ENCODE results near the gene EXOC3L4.

The EXOC3L4 gene

GRCh38 chr14:103134919-103135318 lies 40.4 kb downstream of the EXOC3L4 start:
- Histone ChIP-seq H4K20me1 (ENCODE audit: insufficient read depth, low read length) (no peaks in the 10 kb centered on the region), H3K4me1 (ENCODE audit: low read length) (no peaks in the 10 kb centered on the region), H3K27me3 (ENCODE audit: low read depth, low read length) (no peaks in the 10 kb centered on the region), H3K27ac (ENCODE audit: low read length) (no peak overlapping the region), H2AFZ (ENCODE audit: low read depth, low read length) (no peak overlapping the region), H3K9ac (ENCODE audit: low read length) (no peak overlapping the region), H3K4me2 (ENCODE audit: low read length) (no peak overlapping the region), H3K36me3 (replicated peaks; ENCODE audit: low read depth, low read length) (no peaks in the 10 kb centered on the region), H3K4me3 (ENCODE audit: low read length) (no peak overlapping the region), H3K9me3 (ENCODE audit: insufficient read depth, low read length) (no peaks in the 10 kb centered on the region), H3K79me2 (ENCODE audit: low read length) (no peaks in the 10 kb centered on the region)
- TF ChIP-seq EZH2phosphoT487 (IDR thresholded peaks at IDR 0.05; ENCODE audit: low read depth) (no peak), CTCF (IDR thresholded peaks at IDR 0.05; ENCODE audit: low read depth, low read length) (no peak)

GRCh38 chr14:103135333-103136260 lies 41.1 kb downstream of the EXOC3L4 start:
- Histone ChIP-seq H3K4me1 (ENCODE audit: low read length) (peaks cover 5% of the 10 kb centered on the region), H3K27ac (ENCODE audit: low read length) (no peak overlapping the region), H4K20me1 (ENCODE audit: insufficient read depth, low read length) (no peaks in the 10 kb centered on the region), H3K27me3 (ENCODE audit: low read depth, low read length) (no peaks in the 10 kb centered on the region), H3K9ac (ENCODE audit: low read length) (no peak overlapping the region), H3K4me2 (ENCODE audit: low read length) (no peak overlapping the region), H2AFZ (ENCODE audit: low read depth, low read length) (no peak overlapping the region), H3K4me3 (ENCODE audit: low read length) (no peak overlapping the region), H3K9me3 (ENCODE audit: insufficient read depth, low read length) (no peaks in the 10 kb centered on the region), H3K36me3 (replicated peaks; ENCODE audit: low read depth, low read length) (no peaks in the 10 kb centered on the region), H3K79me2 (ENCODE audit: low read length) (no peaks in the 10 kb centered on the region)
- TF ChIP-seq CTCF (IDR thresholded peaks at IDR 0.05; ENCODE audit: low read depth, low read length) (no peak), EZH2phosphoT487 (IDR thresholded peaks at IDR 0.05; ENCODE audit: low read depth) (no peak)

DNA sequence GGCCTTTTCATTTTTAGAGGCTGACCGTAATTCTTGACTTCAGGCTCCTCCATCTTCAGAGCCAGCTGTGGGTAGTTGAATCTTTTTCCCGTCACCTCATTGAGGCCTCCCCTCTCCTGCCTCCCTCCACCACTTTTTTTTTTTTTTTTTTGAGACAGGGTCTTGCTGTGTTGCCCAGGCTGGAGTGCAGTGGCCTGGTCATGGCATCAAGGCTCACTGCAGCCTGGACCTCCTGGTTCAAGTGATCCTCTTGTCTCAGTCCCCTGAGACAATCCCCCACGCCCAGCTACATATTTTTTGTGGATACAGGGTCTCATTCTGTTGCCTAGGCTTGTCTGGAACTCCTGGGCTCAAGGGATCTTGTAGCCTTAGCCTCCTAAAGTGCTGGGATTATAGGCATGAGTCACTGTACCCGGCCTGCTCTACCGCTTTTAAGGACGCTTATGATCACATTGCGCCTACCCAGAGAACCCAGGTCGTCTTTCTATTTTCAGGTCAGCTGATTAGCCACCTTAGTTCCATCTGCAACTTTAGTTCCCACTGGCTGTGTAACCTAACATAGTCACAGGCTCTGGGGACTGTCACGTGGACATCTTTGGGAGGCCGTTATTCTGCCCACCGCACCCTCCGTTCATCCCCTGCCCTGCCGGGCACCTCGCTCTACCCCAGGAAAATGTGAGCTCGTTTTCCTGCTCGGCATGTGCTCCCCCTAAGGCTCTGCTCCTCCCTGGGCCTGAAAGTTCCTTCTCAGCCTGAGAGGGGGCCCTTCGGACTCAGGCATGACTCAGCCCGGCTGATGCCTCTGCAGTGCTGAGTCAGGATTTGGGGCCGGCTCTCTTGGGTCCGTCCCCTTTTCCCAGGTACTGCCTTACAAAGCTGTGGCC lies 42.1 kb downstream of the EXOC3L4 start:
- Histone ChIP-seq H3K79me2 (ENCODE audit: low read length) (no peaks in the 10 kb centered on the region), H3K9me3 (ENCODE audit: insufficient read depth, low read length) (no peaks in the 10 kb centered on the region), H3K9ac (ENCODE audit: low read length) (no peak overlapping the region), H3K4me3 (ENCODE audit: low read length) (no peak overlapping the region), H3K4me2 (ENCODE audit: low read length) (no peak overlapping the region), H4K20me1 (ENCODE audit: insufficient read depth, low read length) (no peaks in the 10 kb centered on the region), H3K4me1 (ENCODE audit: low read length) (peaks cover 14% of the 10 kb centered on the region), H3K36me3 (replicated peaks; ENCODE audit: low read depth, low read length) (no peaks in the 10 kb centered on the region), H3K27ac (ENCODE audit: low read length) (no peak overlapping the region), H2AFZ (ENCODE audit: low read depth, low read length) (no peak overlapping the region), H3K27me3 (ENCODE audit: low read depth, low read length) (peaks cover 1% of the 10 kb centered on the region; the same call in 1 of the 2 replicates)
- no peak for TF ChIP-seq CTCF (IDR thresholded peaks at IDR 0.05; ENCODE audit: low read depth, low read length)
- no peak for TF ChIP-seq EZH2phosphoT487 (IDR thresholded peaks at IDR 0.05; ENCODE audit: low read depth)

All from OCI-LY3 (cell line).